A549 (cell line): ENCODE results near the gene BEST4.

Source experiments
- BHLHE40 ChIP-seq: IDR thresholded peaks from 2 replicates; pipeline ENCODE4 v1.6.1; 2012; ENCODE audit warnings: low read depth, low read length, inconsistent platforms
- CEBPB ChIP-seq, 2 experiments: fragments of >200 bp in 1 of 2; sonication (Bioruptor Twin) in 1 of 2; formaldehyde crosslinking in 1 of 2; IDR thresholded peaks; 2 replicates each; pipeline ENCODE4 v1.6.1; 2012 to 2016
- EP300 ChIP-seq, 2 experiments: fragments of >200 bp; sonication (Bioruptor Twin); formaldehyde crosslinking; IDR thresholded peaks; 2 replicates in 1 of 2; 3 replicates in 1 of 2; pipeline ENCODE4 v1.6.1; 2016 to 2017
- ESRRA ChIP-seq: fragments of 150-350 bp; IDR thresholded peaks from 2 replicates; pipeline ENCODE4 v1.6.1; 2014; ENCODE audit warnings: mild to moderate bottlenecking, low read length, borderline replicate concordance
- JUN ChIP-seq, 2 experiments: fragments of >200 bp; sonication (Bioruptor Twin); formaldehyde crosslinking; IDR thresholded peaks; 2 replicates in 1 of 2; 3 replicates in 1 of 2; pipeline ENCODE4 v1.6.1; 2016 to 2017
- JUNB ChIP-seq: fragments of >200 bp; sonication (Bioruptor Twin); formaldehyde crosslinking; IDR thresholded peaks from 2 replicates; pipeline ENCODE4 v1.6.1; 2016
- KDM5A ChIP-seq: fragments of 200-600 bp; sonication (generic); IDR thresholded peaks from 2 replicates; pipeline ENCODE4 v1.6.1; 2016; ENCODE audit warnings: antibody characterized with exemption, mild to moderate bottlenecking
- MAFK ChIP-seq: fragments of 450-650 bp; IDR thresholded peaks from 2 replicates; pipeline ENCODE4 v1.6.1; 2014; ENCODE audit not compliant: partially characterized antibody
- NFE2L2 ChIP-seq: fragments of 150-350 bp; conservative IDR thresholded peaks from 2 replicates; pipeline ENCODE4 v1.6.1; 2014; ENCODE audit warnings: low read length
- PHF8 ChIP-seq: fragments of 200-600 bp; sonication (generic); IDR thresholded peaks from 2 replicates; pipeline ENCODE4 v1.6.1; 2016; ENCODE audit warnings: low read depth, mild to moderate bottlenecking, antibody characterized with exemption, moderate library complexity, borderline replicate concordance
- POLR2A ChIP-seq: IDR thresholded peaks from 2 replicates; pipeline ENCODE4 v1.6.1; 2012; ENCODE audit warnings: mild to moderate bottlenecking, low read length
- RFX5 ChIP-seq: fragments of 450-650 bp; IDR thresholded peaks from 2 replicates; pipeline ENCODE4 v1.7.1; 2014; ENCODE audit warnings: antibody characterized with exemption, mild to moderate bottlenecking, moderate library complexity
- TF ChIP-seq, protein P1 (sequence below): fragments of >200 bp; sonication (Bioruptor Twin); formaldehyde crosslinking; IDR thresholded peaks from 3 replicates; pipeline ENCODE4 v1.5.1; 2016
- TF ChIP-seq, protein P2 (sequence below): IDR thresholded peaks from 2 replicates; pipeline ENCODE4 v1.6.1; 2012

- no peak for TF ChIP-seq RFX5
- TF ChIP-seq EP300 (IDR thresholded peaks at IDR 0.05): no peak
- TF ChIP-seq, protein P1, sequence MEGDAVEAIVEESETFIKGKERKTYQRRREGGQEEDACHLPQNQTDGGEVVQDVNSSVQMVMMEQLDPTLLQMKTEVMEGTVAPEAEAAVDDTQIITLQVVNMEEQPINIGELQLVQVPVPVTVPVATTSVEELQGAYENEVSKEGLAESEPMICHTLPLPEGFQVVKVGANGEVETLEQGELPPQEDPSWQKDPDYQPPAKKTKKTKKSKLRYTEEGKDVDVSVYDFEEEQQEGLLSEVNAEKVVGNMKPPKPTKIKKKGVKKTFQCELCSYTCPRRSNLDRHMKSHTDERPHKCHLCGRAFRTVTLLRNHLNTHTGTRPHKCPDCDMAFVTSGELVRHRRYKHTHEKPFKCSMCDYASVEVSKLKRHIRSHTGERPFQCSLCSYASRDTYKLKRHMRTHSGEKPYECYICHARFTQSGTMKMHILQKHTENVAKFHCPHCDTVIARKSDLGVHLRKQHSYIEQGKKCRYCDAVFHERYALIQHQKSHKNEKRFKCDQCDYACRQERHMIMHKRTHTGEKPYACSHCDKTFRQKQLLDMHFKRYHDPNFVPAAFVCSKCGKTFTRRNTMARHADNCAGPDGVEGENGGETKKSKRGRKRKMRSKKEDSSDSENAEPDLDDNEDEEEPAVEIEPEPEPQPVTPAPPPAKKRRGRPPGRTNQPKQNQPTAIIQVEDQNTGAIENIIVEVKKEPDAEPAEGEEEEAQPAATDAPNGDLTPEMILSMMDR: no peak
- TF ChIP-seq KDM5A: no peak
- no peak for TF ChIP-seq JUN (IDR thresholded peaks at IDR 0.05)
- no peak for TF ChIP-seq JUNB
- TF ChIP-seq POLR2A: no peak
- TF ChIP-seq, protein P2, sequence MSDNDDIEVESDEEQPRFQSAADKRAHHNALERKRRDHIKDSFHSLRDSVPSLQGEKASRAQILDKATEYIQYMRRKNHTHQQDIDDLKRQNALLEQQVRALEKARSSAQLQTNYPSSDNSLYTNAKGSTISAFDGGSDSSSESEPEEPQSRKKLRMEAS: no peak
- TF ChIP-seq CEBPB (IDR thresholded peaks at IDR 0.05): no peak
- TF ChIP-seq NFE2L2: no peak
- no peak for TF ChIP-seq MAFK
- no peak for TF ChIP-seq BHLHE40
- no peak for TF ChIP-seq ESRRA
- TF ChIP-seq PHF8: no peak
Measured at GRCh38 chr1:44788120-44788860, at the start of gene BEST4.
